GM10248 (cell line): ENCODE data around the gene NLRP2B.
"Not testable (repeated sequence)": the region's sequence is repeated elsewhere in the genome, so short reads cannot be mapped to it uniquely, and the experiment has no call there.

Source experiments
- CTCF ChIA-PET: fragments of 300-600 bp; sonication (Branson Sonifier 250); formaldehyde crosslinking; extraction: SDS; loops from one replicate; lab custom pipeline; 2021; ENCODE audit warnings: antibody characterized with exemption; lab: Yijun Ruan, JAX
- POLR2A ChIA-PET: fragments of 350-650 bp; sonication (Branson Sonifier 250); formaldehyde crosslinking; extraction: SDS; loops from one replicate; lab custom pipeline; 2020; ENCODE audit warnings: antibody characterized with exemption; lab: Yijun Ruan, JAX
- DNase-seq: peaks from one replicate; pipeline ENCODE4 v3.0.0; 2012; ENCODE audit errors: extremely low spot score
- TF ChIP-seq, protein P1 (sequence below): IDR thresholded peaks from 2 replicates; pipeline ENCODE4 v1.5.1; 2012; ENCODE audit warnings: mild to moderate bottlenecking, low read depth; ENCODE audit errors: extremely low read depth, missing control alignments, control extremely low read depth

NLRP2B gene

GRCh38 chrX:57680160-57680559 lies at the start of gene NLRP2B:
Gene NLRP2B (minus strand): TSS chrX:57680260.
- ChIA-PET CTCF (no interaction called here), POLR2A (no interaction called here)
- DNase-seq, result no peak
- TF ChIP-seq, protein P1, sequence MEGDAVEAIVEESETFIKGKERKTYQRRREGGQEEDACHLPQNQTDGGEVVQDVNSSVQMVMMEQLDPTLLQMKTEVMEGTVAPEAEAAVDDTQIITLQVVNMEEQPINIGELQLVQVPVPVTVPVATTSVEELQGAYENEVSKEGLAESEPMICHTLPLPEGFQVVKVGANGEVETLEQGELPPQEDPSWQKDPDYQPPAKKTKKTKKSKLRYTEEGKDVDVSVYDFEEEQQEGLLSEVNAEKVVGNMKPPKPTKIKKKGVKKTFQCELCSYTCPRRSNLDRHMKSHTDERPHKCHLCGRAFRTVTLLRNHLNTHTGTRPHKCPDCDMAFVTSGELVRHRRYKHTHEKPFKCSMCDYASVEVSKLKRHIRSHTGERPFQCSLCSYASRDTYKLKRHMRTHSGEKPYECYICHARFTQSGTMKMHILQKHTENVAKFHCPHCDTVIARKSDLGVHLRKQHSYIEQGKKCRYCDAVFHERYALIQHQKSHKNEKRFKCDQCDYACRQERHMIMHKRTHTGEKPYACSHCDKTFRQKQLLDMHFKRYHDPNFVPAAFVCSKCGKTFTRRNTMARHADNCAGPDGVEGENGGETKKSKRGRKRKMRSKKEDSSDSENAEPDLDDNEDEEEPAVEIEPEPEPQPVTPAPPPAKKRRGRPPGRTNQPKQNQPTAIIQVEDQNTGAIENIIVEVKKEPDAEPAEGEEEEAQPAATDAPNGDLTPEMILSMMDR, result no peak

DNA sequence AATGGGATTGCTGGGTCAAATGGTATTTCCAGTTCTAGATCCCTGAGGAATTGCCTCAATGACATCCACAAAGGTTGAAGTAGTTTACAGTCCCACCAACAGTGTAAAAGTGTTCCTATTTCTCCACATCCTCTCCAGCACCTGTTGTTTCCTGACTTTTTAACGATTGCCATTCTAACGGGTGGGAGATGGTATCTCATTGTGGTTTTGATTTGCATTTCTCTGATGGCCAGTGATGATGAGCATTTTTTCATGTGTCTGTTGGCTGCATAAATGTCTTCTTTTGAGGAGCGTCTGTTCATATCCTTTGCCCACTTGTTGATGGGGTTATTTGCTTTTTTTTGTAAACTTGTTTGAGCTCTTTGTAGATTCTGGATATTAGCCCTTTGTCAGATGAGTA lies 45.9 kb upstream of the NLRP2B start:
- POLR2A ChIA-PET, CTCF ChIA-PET, DNase-seq: not testable (repeated sequence)

GRCh38 chrX:57681341-57681740 lies 1.3 kb upstream of the NLRP2B start:
- DNase-seq, result no peak
- ChIA-PET CTCF (no interaction called here), POLR2A (no interaction called here)
- TF ChIP-seq, protein P1, result no peak

GRCh38 chrX:57678686-57679428 lies 1.2 kb downstream of the NLRP2B start:
- ChIA-PET CTCF (no interaction called here), POLR2A (no interaction called here)
- TF ChIP-seq, protein P1, result no peak

GRCh38 chrX:57677132-57677858 lies 2.8 kb downstream of the NLRP2B start:
- POLR2A ChIA-PET, result no interaction called here
- no peak for DNase-seq
- CTCF ChIA-PET, result no interaction called here
- TF ChIP-seq, protein P1, result no peak

More at GRCh38 chrX:57678686-57679428, 1.2 kb downstream of the NLRP2B start:
- no peak for DNase-seq

GRCh38 chrX:57675320-57675719 lies 4.7 kb downstream of the NLRP2B start:
- ChIA-PET CTCF (no interaction called here), POLR2A (no interaction called here)
- DNase-seq, result no peak
- TF ChIP-seq, protein P1, result no peak

- POLR2A ChIA-PET, result no interaction called here
- CTCF ChIA-PET, result no interaction called here
- DNase-seq, result no peak
- TF ChIP-seq, protein P1, result no peak
Observed at GRCh38 chrX:57674861-57675260, 5.2 kb downstream of the NLRP2B start.
